Erythroblast (primary cell): ENCODE data around the gene ASCL3.
"Not testable (repeated sequence)": the region's sequence is repeated elsewhere in the genome, so short reads cannot be mapped to it uniquely, and the experiment has no call there.

ENCODE experiments used
- DNase-seq, 2 experiments: peaks; one replicate each; lab custom pipeline; 2025; lab: John Stamatoyannopoulos, UW
- GATA1 ChIP-seq: IDR thresholded peaks from 2 replicates; pipeline ENCODE4 v1.6.1; 2011; ENCODE audit warnings: low read depth, mild to moderate bottlenecking, control low read depth, low read length, moderate library complexity
- POLR2A ChIP-seq: IDR thresholded peaks from 2 replicates; pipeline ENCODE4 v1.6.1; 2011; ENCODE audit warnings: mild to moderate bottlenecking, low read length

Gene ASCL3

DNA sequence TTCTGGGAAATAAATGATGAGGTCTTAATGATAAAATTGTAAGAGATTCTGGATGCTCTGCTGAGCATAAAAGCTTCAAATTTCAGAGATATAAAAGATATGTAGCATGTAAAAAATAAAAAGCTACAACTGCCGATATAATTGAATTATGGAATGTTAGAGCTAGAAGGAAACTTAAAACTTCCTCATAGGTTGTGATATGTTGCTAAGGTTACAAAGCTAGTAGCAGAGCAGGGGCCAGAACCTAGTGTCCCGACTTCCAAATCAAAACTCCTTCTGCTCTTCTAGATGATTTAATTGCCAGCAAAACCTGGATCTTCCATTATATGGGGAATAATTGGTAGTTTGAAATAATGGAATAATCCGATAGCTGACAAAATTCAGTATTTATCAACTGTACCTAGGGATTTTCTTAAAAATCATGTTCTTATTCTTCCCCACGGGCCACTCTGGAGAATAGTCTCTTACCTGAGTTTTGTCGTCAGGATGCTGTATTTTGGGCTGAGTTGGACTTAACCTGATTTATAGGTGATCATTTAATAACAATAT lies at the start of gene ASCL3:
TSS of gene ASCL3 (minus strand) at position 499 of the 549 bp plus-strand sequence. CDS start 4,855 bp downstream, outside the sequence.
- DNase-seq = no peak
- no peak for TF ChIP-seq POLR2A
- TF ChIP-seq GATA1 = no peak

GRCh38 chr11:8989453-8989852 lies 46.6 kb upstream of the ASCL3 start:
- TF ChIP-seq GATA1 (no peak), POLR2A (no peak)
- peak; percentile 23 to 67 for DNase-seq

- peak; percentile 90 for DNase-seq
- TF ChIP-seq GATA1 (no peak), POLR2A (peak; percentile 55)
Observed at GRCh38 chr11:8988329-8989234, 45.8 kb upstream of the ASCL3 start.

- TF ChIP-seq POLR2A (no peak), GATA1 (no peak)
- DNase-seq = peak in 1 of 2 experiments; percentile 23
Observed at GRCh38 chr11:8987446-8987845, 44.6 kb upstream of the ASCL3 start.

- not testable (repeated sequence) for DNase-seq
Observed at GRCh38 chr11:8986772-8987171, 44.0 kb upstream of the ASCL3 start.

- TF ChIP-seq POLR2A (no peak), GATA1 (no peak)
- DNase-seq = no peak
Observed at GRCh38 chr11:8985462-8985861, 42.6 kb upstream of the ASCL3 start.

GRCh38 chr11:8983552-8983951 lies 40.7 kb upstream of the ASCL3 start:
- no peak for DNase-seq
- TF ChIP-seq GATA1 (no peak), POLR2A (no peak)

GRCh38 chr11:8980485-8980884 lies 37.7 kb upstream of the ASCL3 start:
- no peak for DNase-seq
- no peak for TF ChIP-seq GATA1
- no peak for TF ChIP-seq POLR2A

- DNase-seq = not testable (repeated sequence)
Observed at GRCh38 chr11:8979365-8979764, 36.5 kb upstream of the ASCL3 start.

GRCh38 chr11:8973121-8973520 lies 30.3 kb upstream of the ASCL3 start:
- no peak for DNase-seq
- no peak for TF ChIP-seq POLR2A
- TF ChIP-seq GATA1 = no peak

DNA sequence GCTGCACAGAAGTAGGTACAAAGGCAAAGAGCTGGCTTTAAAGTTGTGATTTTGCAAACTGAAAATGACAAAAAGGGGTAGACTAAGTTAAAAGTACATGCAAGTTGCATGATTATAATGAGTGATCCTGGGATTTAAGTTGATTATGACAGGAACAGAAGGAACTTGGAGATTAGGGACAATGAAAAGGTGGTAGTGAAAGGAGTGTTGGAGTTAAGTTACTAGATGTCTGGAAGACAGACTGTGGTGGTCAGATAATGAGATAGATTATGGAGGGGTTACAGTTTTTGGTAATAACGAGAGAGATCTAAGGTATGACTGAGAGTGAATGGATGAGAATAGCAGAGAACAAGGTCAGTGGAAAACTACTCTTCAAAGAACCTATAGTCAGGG lies 29.1 kb upstream of the ASCL3 start:
- TF ChIP-seq GATA1 = no peak
- TF ChIP-seq POLR2A = no peak
- peak in 1 of 2 experiments; percentile 22 for DNase-seq

DNA sequence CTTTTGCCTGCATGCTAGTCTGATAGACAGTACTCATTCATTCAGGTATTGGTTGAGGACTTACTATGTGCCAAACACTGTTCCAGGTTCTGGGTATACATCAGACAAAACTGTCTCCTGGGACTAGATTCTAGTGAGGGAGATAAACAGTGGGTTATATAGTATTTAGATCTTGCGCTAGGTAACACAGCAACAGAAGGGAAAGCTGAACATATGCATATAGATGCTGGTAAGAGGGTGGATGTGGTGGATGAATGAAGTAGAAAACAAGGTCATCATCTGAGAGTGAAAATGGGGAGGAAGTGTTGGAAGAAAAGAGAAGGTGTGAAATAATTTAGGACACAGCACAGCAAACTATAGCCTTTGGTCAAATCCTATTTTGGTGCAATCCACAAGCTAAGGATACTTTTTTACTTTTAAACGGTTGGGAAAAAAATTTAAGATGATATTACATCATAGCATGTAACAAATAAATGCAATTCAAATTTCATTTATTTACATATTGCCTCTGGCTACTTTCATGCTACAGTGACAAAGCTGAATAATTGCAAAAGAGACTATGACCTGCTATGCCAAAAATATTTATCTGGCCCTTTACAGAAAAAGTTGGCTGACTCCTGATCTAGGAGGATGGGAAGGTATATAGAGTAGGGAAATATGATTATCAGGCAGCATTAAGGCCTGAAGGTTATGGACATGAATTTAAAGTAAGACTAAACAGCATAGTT lies 28.5 kb upstream of the ASCL3 start:
- TF ChIP-seq GATA1 (no peak), POLR2A (no peak)
- DNase-seq = peak in 1 of 2 experiments; percentile 19

DNA sequence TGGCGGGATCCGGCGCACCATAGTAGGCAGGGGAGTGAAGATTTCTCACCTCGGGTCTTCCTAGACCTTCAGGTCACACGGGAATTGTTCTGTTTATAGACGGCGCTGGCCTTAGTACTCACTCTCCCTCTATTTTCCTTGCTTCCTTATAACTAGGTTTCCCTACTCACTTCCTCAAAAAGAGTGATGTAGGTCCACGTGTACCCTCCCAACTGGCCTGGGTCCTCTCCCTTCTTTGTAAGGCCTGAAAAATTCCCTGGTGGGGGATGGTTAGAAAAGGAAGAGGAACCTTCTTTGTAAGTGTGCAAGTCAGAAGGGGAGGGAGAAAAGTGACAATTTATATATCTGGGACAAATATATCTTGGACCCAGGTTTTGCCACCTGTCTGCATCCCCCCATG lies 24.4 kb upstream of the ASCL3 start:
- DNase-seq = no peak
- TF ChIP-seq POLR2A = no peak
- TF ChIP-seq GATA1 = no peak

- TF ChIP-seq POLR2A (peak; percentile 97), GATA1 (no peak)
- peak; percentile 91 to 92 for DNase-seq
Observed at GRCh38 chr11:8964324-8965320, 21.8 kb upstream of the ASCL3 start, which contains the start of gene TMEM9B. TMEM9B (minus strand) TSS chr11:8964442; CDS start chr11:8964313, 129 bp downstream.
